HEK293 (cell line): Measurements from ENCODE around the gene PPP1R36.

Experiments used
- CTCF ChIA-PET: fragments of 350-600 bp; formaldehyde crosslinking; extraction: SDS; loops from one replicate; lab custom pipeline; 2021; ENCODE audit warnings: antibody characterized with exemption; lab: Yijun Ruan, JAX
- POLR2A ChIA-PET: fragments of 300-600 bp; formaldehyde crosslinking; extraction: SDS; loops from one replicate; lab custom pipeline; 2020; ENCODE audit warnings: antibody characterized with exemption, inconsistent platforms; lab: Yijun Ruan, JAX
- H3K27ac ChIP-seq: fragments of 200-500 bp; sonication (Bioruptor generic); 2 replicates; pipeline ENCODE4 v1.5.1; 2014; ENCODE audit warnings: low read depth, low read length, control low read depth, inconsistent platforms; ENCODE audit errors: extremely low read depth
- H3K36me3 ChIP-seq, 2 experiments: fragments of 200-500 bp in 1 of 2; sonication (Bioruptor generic) in 1 of 2; 1 replicate in 1 of 2; 2 replicates in 1 of 2; pipeline ENCODE4 v1.5.1; 2014 to 2017; ENCODE audit warnings: inconsistent platforms in 2 of 2, low read length in 2 of 2; ENCODE audit not compliant: control insufficient read depth in 2 of 2, insufficient read depth in 1 of 2
- H3K4me1 ChIP-seq: fragments of 200-500 bp; sonication (Bioruptor generic); 2 replicates; pipeline ENCODE4 v1.5.1; 2014; ENCODE audit warnings: mild to moderate bottlenecking, low read length, inconsistent platforms; ENCODE audit not compliant: control insufficient read depth, insufficient read depth
- H3K4me3 ChIP-seq: 2 replicates; pipeline ENCODE4 v1.5.1; 2011; ENCODE audit warnings: low read depth, mild to moderate bottlenecking, control low read depth, low read length, moderate library complexity
- H3K9me3 ChIP-seq: fragments of 200-500 bp; sonication (Bioruptor generic); 2 replicates; pipeline ENCODE4 v1.5.1; 2014; ENCODE audit warnings: low read depth, low read length, inconsistent platforms; ENCODE audit not compliant: control insufficient read depth, insufficient read depth
- ATF2 ChIP-seq: fragments of 450-650 bp; formaldehyde crosslinking; IDR thresholded peaks from 2 replicates; pipeline ENCODE4 v1.5.1; 2016; ENCODE audit warnings: missing biosample characterization, missing genetic modification characterization, low read depth
- GLIS1 ChIP-seq: fragments of 450-650 bp; formaldehyde crosslinking; IDR thresholded peaks from 2 replicates; pipeline ENCODE4 v1.5.1; 2016; ENCODE audit warnings: missing biosample characterization, missing genetic modification characterization
- KLF7 ChIP-seq: fragments of 450-650 bp; formaldehyde crosslinking; IDR thresholded peaks from 2 replicates; pipeline ENCODE4 v1.5.1; 2016; ENCODE audit warnings: missing biosample characterization, missing genetic modification characterization, borderline replicate concordance
- OSR2 ChIP-seq: fragments of 450-650 bp; formaldehyde crosslinking; IDR thresholded peaks from 2 replicates; pipeline ENCODE4 v1.5.1; 2016; ENCODE audit warnings: missing biosample characterization, missing genetic modification characterization
- SETDB1 ChIP-seq: IDR thresholded peaks from one replicate; pipeline ENCODE4 v1.6.1; 2017; ENCODE audit warnings: mild to moderate bottlenecking, low read length, moderate library complexity, mixed read lengths; ENCODE audit not compliant: insufficient read length
- SP2 ChIP-seq: fragments of 450-650 bp; formaldehyde crosslinking; IDR thresholded peaks from 2 replicates; pipeline ENCODE4 v1.5.1; 2016; ENCODE audit warnings: missing biosample characterization, missing genetic modification characterization
- SP7 ChIP-seq: fragments of 450-650 bp; formaldehyde crosslinking; IDR thresholded peaks from 2 replicates; pipeline ENCODE4 v1.5.1; 2016; ENCODE audit warnings: missing biosample characterization, missing genetic modification characterization
- ZBTB20 ChIP-seq: fragments of 450-650 bp; formaldehyde crosslinking; IDR thresholded peaks from 2 replicates; pipeline ENCODE4 v1.5.1; 2016; ENCODE audit warnings: missing biosample characterization, missing genetic modification characterization
- ZNF114 ChIP-seq: fragments of 450-650 bp; formaldehyde crosslinking; IDR thresholded peaks from 2 replicates; pipeline ENCODE4 v1.5.0; 2017; ENCODE audit warnings: missing biosample characterization, missing genetic modification characterization
- ZNF148 ChIP-seq: fragments of 450-650 bp; formaldehyde crosslinking; IDR thresholded peaks from 2 replicates; pipeline ENCODE4 v1.5.0; 2017; ENCODE audit warnings: missing biosample characterization, missing genetic modification characterization, borderline replicate concordance
- ZNF157 ChIP-seq: fragments of 450-650 bp; formaldehyde crosslinking; IDR thresholded peaks from 2 replicates; pipeline ENCODE4 v1.5.1; 2016; ENCODE audit warnings: missing biosample characterization, missing genetic modification characterization
- ZNF202 ChIP-seq: fragments of 450-650 bp; formaldehyde crosslinking; IDR thresholded peaks from 2 replicates; pipeline ENCODE4 v1.5.1; 2016; ENCODE audit warnings: missing biosample characterization, missing genetic modification characterization, borderline replicate concordance
- ZNF239 ChIP-seq: fragments of 450-650 bp; formaldehyde crosslinking; IDR thresholded peaks from 2 replicates; pipeline ENCODE4 v1.5.1; 2016; ENCODE audit warnings: missing biosample characterization, missing genetic modification characterization
- ZNF26 ChIP-seq: fragments of 450-650 bp; formaldehyde crosslinking; IDR thresholded peaks from 2 replicates; pipeline ENCODE4 v1.5.1; 2016; ENCODE audit warnings: missing biosample characterization, missing genetic modification characterization
- ZNF311 ChIP-seq: fragments of 450-650 bp; formaldehyde crosslinking; IDR thresholded peaks from 2 replicates; pipeline ENCODE4 v1.5.1; 2017; ENCODE audit warnings: missing biosample characterization, missing genetic modification characterization, borderline replicate concordance
- ZNF354C ChIP-seq: fragments of 450-650 bp; formaldehyde crosslinking; IDR thresholded peaks from 2 replicates; pipeline ENCODE4 v1.5.1; 2016; ENCODE audit warnings: missing biosample characterization, missing genetic modification characterization, low read depth, borderline replicate concordance
- ZNF366 ChIP-seq: fragments of 450-650 bp; formaldehyde crosslinking; conservative IDR thresholded peaks from 2 replicates; pipeline ENCODE4 v1.5.1; 2016; ENCODE audit warnings: missing biosample characterization, missing genetic modification characterization
- ZNF548 ChIP-seq: fragments of 450-650 bp; formaldehyde crosslinking; IDR thresholded peaks from 2 replicates; pipeline ENCODE4 v1.5.1; 2016; ENCODE audit warnings: missing biosample characterization, missing genetic modification characterization
- ZNF610 ChIP-seq: fragments of 450-650 bp; formaldehyde crosslinking; IDR thresholded peaks from 2 replicates; pipeline ENCODE4 v1.5.1; 2016; ENCODE audit warnings: missing biosample characterization, missing genetic modification characterization, borderline replicate concordance
- ZNF837 ChIP-seq: fragments of 450-650 bp; formaldehyde crosslinking; IDR thresholded peaks from 2 replicates; pipeline ENCODE4 v1.5.1; 2016; ENCODE audit warnings: missing biosample characterization, missing genetic modification characterization

PPP1R36 gene

GRCh38 chr14:64541261-64541971 is 8.3 kb upstream of the PPP1R36 start:
- CTCF ChIA-PET, result interaction anchor here (0.6 to 1.4 kb wide), 3 partner anchors 16 to 96 kb away, joined by 3 to 5 read pairs (median 3); no protein-coding TSS in a partner anchor
- Histone ChIP-seq H3K4me1 (peaks cover 13% of the 10 kb centered on the region), H3K27ac (0 out of 2 replicates have a peak overlapping the region, but pooled peaks have one; percentile 51), H3K36me3 (no peaks in the 10 kb centered on the region; a peak in 1 of 3 replicates), H3K4me3 (peak overlapping the region; percentile 57), H3K9me3 (no peaks in the 10 kb centered on the region)
- POLR2A ChIA-PET, result interaction anchor here (1.0 to 4.3 kb wide), 9 partner anchors 10 to 221 kb away, joined by 4 to 54 read pairs (median 7); partner anchors contain the start of genes PPP1R36, ZBTB1 and ZBTB25
- no peak for TF ChIP-seq ZNF311 (tag by site-specific recombination)
- TF ChIP-seq ZNF157 (tag by site-specific recombination), result no peak
- no peak for TF ChIP-seq ZNF239

GRCh38 chr14:64541972-64542835 is 7.6 kb upstream of the PPP1R36 start:
- Histone ChIP-seq H3K4me1 (peaks cover 13% of the 10 kb centered on the region), H3K27ac (peak overlapping the region; percentile 39; the same call in 1 of the 2 replicates), H3K4me3 (peak overlapping the region; percentile 57), H3K9me3 (no peaks in the 10 kb centered on the region), H3K36me3 (no peaks in the 10 kb centered on the region; a peak in 1 of 3 replicates)
- ChIA-PET POLR2A (interaction anchor here (0.6 to 4.3 kb wide), 9 partner anchors 9 to 217 kb away, joined by 3 to 54 read pairs (median 4); partner anchors contain the start of genes PLEKHG3, PPP1R36, ZBTB1 and ZBTB25), CTCF (interaction anchor here (0.6 to 2.7 kb wide), 6 partner anchors 15 to 477 kb away, joined by 3 to 9 read pairs (median 3); no protein-coding TSS in a partner anchor)
- TF ChIP-seq SETDB1, result peak; percentile 41
- no peak for TF ChIP-seq ATF2 (tag by site-specific recombination)
- TF ChIP-seq ZNF202 (tag by site-specific recombination), result 0 out of 2 replicates have a peak, but pooled peaks have one; percentile 42

- ChIA-PET CTCF (interaction anchor here (0.6 to 2.7 kb wide), 4 partner anchors 27 to 477 kb away, joined by 3 to 9 read pairs (median 4); no protein-coding TSS in a partner anchor), POLR2A (interaction anchor here (0.6 to 4.3 kb wide), 6 partner anchors 32 to 161 kb away, joined by 3 to 40 read pairs (median 3); partner anchors contain the start of gene PLEKHG3)
- Histone ChIP-seq H3K4me1 (peaks cover 13% of the 10 kb centered on the region), H3K9me3 (no peaks in the 10 kb centered on the region), H3K36me3 (no peaks in the 10 kb centered on the region; a peak in 1 of 3 replicates), H3K4me3 (peak overlapping the region; percentile 57), H3K27ac (peak overlapping the region; percentile 39; the same call in 1 of the 2 replicates)
- TF ChIP-seq ZNF114 (tag by site-specific recombination), result no peak
- TF ChIP-seq ZNF148, result no peak
- TF ChIP-seq SP2 (tag by site-specific recombination), result no peak
- no peak for TF ChIP-seq KLF7 (tag by site-specific recombination)
- no peak for TF ChIP-seq ZBTB20 (tag by site-specific recombination)
- no peak for TF ChIP-seq ZNF610
- TF ChIP-seq ZNF26 (tag by site-specific recombination), result no peak
- TF ChIP-seq ZNF354C (tag by site-specific recombination), result no peak
- TF ChIP-seq ZNF548 (tag by site-specific recombination), result no peak
- TF ChIP-seq ZNF366 (tag by site-specific recombination), result no peak
- no peak for TF ChIP-seq OSR2 (tag by site-specific recombination)
- TF ChIP-seq ZNF837 (tag by site-specific recombination), result no peak
- TF ChIP-seq SP7, result no peak
- TF ChIP-seq GLIS1, result no peak
Observed at GRCh38 chr14:64542836-64543201, 6.9 kb upstream of the PPP1R36 start.
